ENCODE data around the gene COA1.
"Not testable (repeated sequence)": the region's sequence is repeated elsewhere in the genome, so short reads cannot be mapped to it uniquely, and the experiment has no call there.

Gene COA1

GRCh38 chr7:43758029-43758821 lies 28.9 kb upstream of the COA1 start, which contains the start of gene BLVRA:
Gene BLVRA, plus strand, starts transcription at chr7:43758680. Its CDS starts 12,479 bp downstream, at chr7:43771159.
- peak; percentile 18 for DNase-seq (ENCODE audit: low read depth)

GRCh38 chr7:43757073-43757720 lies 27.9 kb upstream of the COA1 start:
- no peak for DNase-seq (ENCODE audit: low read depth)

- DNase-seq (ENCODE audit: low read depth), result no peak
Measured at GRCh38 chr7:43756368-43757072, 27.2 kb upstream of the COA1 start.

- no peak for DNase-seq (ENCODE audit: low read depth)
Measured at GRCh38 chr7:43754596-43754995, 25.3 kb upstream of the COA1 start.

- no peak for DNase-seq (ENCODE audit: low read depth)
Measured at GRCh38 chr7:43753843-43754242, 24.5 kb upstream of the COA1 start.

GRCh38 chr7:43753271-43753810 lies 24.0 kb upstream of the COA1 start:
- DNase-seq (ENCODE audit: low read depth), result no peak

- no peak for DNase-seq (ENCODE audit: low read depth)
Measured at GRCh38 chr7:43752411-43752810, 23.1 kb upstream of the COA1 start.

- DNase-seq (ENCODE audit: low read depth), result no peak
Measured at GRCh38 chr7:43750016-43750887, 20.9 kb upstream of the COA1 start.

- DNase-seq (ENCODE audit: low read depth), result no peak
Measured at GRCh38 chr7:43749383-43749940, 20.1 kb upstream of the COA1 start.

- no peak for DNase-seq (ENCODE audit: low read depth)
Measured at GRCh38 chr7:43747328-43748105, 18.2 kb upstream of the COA1 start.

- no peak for DNase-seq (ENCODE audit: low read depth)
Measured at GRCh38 chr7:43742692-43743091, 13.4 kb upstream of the COA1 start.

- DNase-seq (ENCODE audit: low read depth), result no peak
Measured at GRCh38 chr7:43737467-43738127, 8.3 kb upstream of the COA1 start.

- no peak for DNase-seq (ENCODE audit: low read depth)
Measured at GRCh38 chr7:43735802-43736603, 6.7 kb upstream of the COA1 start.

GRCh38 chr7:43735403-43735801 lies 6.1 kb upstream of the COA1 start:
- no peak for DNase-seq (ENCODE audit: low read depth)

- DNase-seq (ENCODE audit: low read depth), result not testable (repeated sequence)
Measured at GRCh38 chr7:43734575-43735332, 5.4 kb upstream of the COA1 start.

GRCh38 chr7:43731494-43731893 lies 2.2 kb upstream of the COA1 start:
- DNase-seq (ENCODE audit: low read depth), result not testable (repeated sequence)

- DNase-seq (ENCODE audit: low read depth), result no peak
Measured at GRCh38 chr7:43729924-43730248, 563 bp upstream of the COA1 start.

- no peak for DNase-seq (ENCODE audit: low read depth)
Measured at GRCh38 chr7:43727494-43727893, 1.8 kb downstream of the COA1 start.
